ACHN (cell line): ENCODE data around the gene PRDX1.
"Not testable (repeated sequence)": the region's sequence is repeated elsewhere in the genome, so short reads cannot be mapped to it uniquely, and the experiment has no call there.

Experiments used
- DNase-seq: peaks from one replicate; pipeline ENCODE4 v3.0.0-alpha.2; 2015
- in situ Hi-C: cut with HindIII; loops from 2 replicates; pipeline ENCODE4 v1.10.0; 2017; ENCODE audit warnings: low sequenced_read_pairs, low pct_ligation_motif_present, low pct_unique_long_range_greater_than_20kb

Gene PRDX1

DNA sequence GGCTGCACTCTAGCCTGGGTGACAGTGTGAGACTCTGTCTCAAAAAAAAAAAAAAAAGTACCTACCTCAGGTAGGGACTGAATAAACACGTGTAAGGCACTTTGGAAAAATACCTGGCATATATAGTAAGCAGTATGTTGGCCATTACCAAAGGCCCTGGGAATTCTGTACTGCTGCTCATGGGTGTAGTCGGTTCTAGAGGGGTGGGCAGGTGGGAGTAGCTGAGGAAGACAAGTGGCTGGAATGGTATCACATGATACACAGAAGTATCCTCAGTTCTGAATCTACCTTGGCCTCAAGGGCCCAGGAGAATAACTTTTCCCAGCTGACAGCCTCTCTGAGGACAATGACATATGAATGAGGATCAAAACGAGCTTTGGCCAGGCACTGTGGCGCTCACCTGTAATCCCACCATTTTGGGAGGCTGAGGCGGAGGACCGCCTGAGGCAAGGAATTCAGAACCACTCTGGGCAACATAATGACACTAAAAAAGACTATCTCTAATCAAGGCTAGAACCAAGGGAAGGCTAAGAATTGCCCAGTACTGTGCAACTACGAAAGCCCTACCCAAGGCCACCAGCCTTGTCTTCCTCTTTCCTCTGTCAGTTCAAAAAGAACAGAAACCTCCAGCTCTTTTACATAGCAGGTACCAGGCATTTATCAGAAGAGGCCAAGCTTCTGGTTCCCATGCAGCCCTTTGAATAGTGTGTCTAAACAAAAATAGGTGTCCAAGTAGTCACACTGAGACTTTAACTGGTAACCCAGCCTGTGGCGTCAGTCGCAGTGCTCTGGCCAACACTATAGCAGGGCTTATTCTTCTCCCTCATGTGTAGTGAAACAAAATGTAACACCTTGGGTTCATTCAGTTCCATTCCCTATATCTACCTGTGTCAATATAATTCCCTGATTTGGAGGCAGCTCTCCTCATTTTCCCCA lies 11.4 kb downstream of the PRDX1 start:
- no peak for DNase-seq
- in situ Hi-C loops = no loop called here

DNA sequence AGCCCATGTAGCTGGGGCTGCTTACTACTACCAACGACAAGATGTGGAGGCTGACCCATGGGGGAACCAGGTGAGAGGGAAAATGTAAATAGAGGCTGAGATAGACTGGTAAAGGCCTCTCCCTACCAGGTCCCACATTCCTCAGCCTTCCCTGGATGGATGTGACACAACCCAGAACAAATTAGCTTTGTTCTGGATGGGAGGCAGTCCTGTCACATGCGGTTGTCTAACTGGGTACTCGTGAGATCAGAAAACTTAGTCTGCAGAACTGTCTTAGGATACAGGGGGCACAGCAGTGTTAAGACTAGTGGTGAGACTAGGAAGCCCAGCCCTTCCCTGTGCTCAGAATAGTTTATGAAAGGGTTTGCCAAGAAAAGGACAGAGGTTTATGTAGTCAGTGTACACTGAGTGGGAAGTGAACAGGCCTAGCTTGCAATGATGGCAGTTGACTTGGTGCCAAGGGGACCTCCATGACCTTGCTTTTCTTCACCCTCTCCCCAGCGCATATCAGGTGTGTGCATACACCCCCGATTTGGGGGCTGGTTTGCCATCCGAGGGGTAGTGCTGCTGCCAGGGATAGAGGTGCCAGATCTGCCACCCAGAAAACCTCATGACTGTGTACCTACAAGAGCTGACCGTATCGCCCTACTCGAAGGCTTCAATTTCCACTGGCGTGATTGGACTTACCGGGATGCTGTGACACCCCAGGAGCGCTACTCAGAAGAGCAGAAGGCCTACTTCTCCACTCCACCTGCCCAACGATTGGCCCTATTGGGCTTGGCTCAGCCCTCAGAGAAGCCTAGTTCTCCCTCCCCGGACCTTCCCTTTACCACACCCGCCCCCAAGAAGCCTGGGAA lies 13.2 kb downstream of the PRDX1 start:
- in situ Hi-C loops = no loop called here
- DNase-seq = peak; percentile 13

DNA sequence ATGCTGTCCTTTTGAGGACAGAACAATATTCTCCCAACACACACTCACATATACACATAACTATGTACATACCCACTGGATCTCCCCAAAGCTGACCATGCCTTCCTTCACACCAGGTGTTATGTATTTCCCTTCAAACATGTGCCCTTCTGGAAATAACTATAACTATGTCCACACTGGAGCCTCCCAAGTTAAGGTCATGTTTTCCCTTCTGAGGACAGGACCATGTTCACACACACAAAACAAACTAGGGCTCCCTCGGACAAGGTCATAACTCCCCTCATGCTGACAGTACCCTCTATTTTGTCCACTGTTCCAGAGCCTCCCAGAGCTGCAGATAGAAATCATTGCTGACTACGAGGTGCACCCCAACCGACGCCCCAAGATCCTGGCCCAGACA lies 13.8 kb downstream of the PRDX1 start:
- in situ Hi-C loops = no loop called here
- DNase-seq = no peak

- no peak for DNase-seq
- in situ Hi-C loops = no loop called here
Measured at GRCh38 chr1:45507195-45507594, 14.5 kb downstream of the PRDX1 start.

- in situ Hi-C loops = no loop called here
- no peak for DNase-seq
Measured at GRCh38 chr1:45503462-45504360, 18.0 kb downstream of the PRDX1 start.

GRCh38 chr1:45501505-45501859 lies 20.2 kb downstream of the PRDX1 start:
- in situ Hi-C loops = no loop called here
- no peak for DNase-seq

- DNase-seq = peak; percentile 11
- in situ Hi-C loops = no loop called here
Measured at GRCh38 chr1:45499415-45499769, 22.3 kb downstream of the PRDX1 start.

- in situ Hi-C loops = no loop called here
- DNase-seq = no peak
Measured at GRCh38 chr1:45498279-45498678, 23.4 kb downstream of the PRDX1 start.

DNA sequence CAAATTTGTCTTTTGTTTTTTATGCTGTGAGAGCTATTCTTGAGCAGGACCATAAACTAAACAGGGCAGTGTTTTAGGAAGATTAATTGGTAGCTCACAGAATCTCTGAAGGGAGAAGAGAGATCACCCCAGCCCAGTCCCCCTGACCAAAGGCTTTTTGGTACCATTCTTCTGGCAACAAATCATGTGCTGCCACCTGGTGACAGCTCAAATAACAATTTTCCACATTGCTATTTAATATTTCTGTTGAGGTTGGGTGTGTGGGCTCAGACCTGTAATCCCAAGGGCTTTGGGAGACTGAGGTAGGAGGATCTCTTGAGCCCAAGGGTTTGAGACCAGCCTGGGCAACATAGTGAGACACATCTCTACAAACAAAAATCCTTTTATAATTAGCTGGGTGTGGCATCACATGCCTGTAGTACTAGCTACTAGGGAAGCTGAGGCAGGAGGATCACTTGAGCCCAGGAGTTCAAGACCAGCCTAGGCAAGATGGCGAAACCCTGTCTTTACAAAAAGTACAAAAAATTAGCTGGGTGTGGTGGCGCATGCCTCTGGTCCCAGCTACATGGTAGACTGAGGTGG lies 28.5 kb downstream of the PRDX1 start:
- DNase-seq = peak; percentile 56
- in situ Hi-C loops = no loop called here

DNA sequence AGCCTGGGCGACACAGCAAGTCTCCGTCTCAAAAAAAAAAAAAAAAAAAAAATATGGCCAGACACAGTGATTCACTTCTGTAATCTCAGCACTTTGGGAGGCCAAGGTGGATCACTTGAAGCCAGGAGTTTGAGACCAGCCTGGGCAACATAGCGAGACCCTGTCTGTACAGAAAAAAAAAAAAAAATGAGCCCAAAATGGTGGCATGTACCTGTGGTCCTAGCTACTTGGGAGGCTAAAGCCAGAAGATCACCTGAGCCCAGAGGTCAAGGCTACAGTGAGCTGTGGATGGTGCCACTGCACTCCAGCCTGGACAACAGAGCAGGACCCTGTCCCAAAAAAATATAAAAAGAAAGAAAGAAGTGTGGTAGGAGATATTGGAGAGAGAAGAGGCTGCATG lies 29.0 kb downstream of the PRDX1 start:
- no peak for DNase-seq
- in situ Hi-C loops = no loop called here

DNA sequence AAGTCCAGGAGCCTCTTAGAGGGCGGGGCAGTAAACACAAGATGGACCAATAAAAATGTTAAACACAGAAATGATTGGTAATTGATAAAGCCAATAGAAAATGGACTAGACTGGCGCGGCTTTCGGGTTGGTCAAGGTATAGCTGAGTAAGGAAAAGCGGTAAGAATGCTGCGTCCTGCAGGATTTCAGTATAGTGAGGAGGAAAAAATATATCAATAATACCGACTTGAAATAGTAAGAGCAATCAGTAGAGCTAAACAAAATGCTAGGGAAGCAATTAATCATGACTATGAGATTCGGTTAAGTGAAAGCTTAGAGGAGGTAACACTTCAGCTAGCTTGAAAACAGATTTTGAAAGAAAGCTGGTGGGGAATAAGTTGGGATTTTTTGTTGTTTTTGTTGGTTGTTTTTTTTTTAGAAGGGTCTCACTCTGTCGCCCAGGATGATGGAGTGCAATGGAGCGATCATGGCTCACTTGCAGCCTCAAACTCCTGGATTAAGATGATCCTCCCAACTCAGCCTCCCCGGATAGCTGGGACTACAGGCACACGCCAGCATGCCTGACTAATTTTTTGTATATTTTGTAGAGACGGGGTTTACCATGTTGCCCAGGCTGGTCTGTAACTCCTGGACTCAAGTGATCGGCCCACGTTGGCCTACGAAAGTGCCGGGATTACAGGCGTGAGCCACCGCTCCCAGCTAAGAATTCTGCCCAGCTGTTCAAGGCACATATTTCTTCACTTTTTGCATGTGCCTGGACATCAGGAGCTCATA lies 30.0 kb downstream of the PRDX1 start:
- in situ Hi-C loops = no loop called here
- no peak for DNase-seq

DNA sequence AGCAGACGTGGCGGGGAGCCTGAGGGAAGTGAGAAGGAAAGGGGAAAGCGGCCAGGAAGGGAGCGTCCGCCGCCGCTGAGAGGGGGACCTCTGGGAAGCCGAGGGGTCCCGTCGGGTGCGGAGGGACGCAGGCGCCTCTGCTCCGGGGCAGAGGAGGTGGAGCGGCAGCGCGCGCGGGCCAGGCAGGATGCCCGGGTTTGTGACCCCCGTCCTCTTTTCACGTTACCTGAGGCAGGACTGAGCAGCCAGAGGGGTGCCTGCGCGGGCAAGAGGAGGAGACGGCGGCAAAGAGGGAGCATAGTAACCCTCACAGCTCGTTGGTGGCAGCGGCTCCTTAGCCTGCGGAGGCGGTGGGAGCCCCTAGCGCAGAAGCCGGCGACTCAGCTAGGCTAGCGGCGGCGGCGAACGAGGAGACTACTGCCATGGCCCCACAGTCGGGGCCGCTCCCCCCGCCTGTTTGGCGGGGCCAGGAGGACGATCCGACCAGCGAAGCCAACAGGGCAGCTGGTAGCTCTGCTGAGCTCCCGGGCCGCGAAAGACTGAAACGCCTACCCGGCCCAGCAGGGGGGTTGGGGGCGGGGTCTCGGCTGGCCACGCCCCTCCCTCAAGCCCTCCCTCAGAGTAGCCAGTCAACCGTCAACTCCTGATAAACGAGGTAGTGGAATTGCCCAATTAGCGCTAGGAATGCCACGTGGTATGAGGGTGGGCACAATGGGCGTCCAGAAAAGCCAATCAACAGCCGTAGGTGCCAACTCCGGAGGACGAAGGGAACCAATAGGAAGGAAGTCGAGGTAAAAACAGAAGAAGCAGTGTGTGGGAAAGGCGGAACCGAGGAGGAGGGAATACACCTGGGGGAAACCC lies 30.8 kb downstream of the PRDX1 start, which contains the start of gene TESK2:
Gene TESK2, minus strand, starts transcription at position 538 of the 861 bp plus-strand sequence. CDS start 33,378 bp downstream, outside the sequence.
- in situ Hi-C loops = no loop called here
- DNase-seq = peak; percentile 98

GRCh38 chr1:45490121-45490625 lies 31.5 kb downstream of the PRDX1 start:
- DNase-seq = no peak
- in situ Hi-C loops = no loop called here

DNA sequence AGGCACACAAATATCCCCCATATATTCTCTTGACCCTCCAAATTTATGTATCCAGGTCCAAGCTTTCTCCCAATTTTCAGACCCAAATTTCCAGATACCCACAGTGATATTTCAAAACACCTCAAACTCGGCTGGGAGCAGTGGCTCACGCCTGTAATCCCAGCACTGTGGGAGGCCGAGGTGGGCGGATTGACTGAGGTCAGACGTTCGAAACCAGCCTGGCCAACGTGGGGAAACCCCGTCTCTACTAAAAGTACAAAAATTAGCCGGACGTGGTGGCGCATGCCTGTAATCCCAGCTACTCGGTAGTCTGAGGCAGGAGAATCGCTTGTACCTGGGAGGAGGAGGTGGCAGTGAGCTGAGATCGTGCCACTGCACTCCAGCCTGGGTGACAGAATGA lies 32.3 kb downstream of the PRDX1 start:
- DNase-seq, in situ Hi-C loops: not testable (repeated sequence)

GRCh38 chr1:45488666-45489377 lies 32.9 kb downstream of the PRDX1 start:
- no peak for DNase-seq
- in situ Hi-C loops = no loop called here

- in situ Hi-C loops = no loop called here
- DNase-seq = no peak
Measured at GRCh38 chr1:45485949-45486348, 35.7 kb downstream of the PRDX1 start.
